ENCODE data around the gene PITRM1.

PITRM1 gene

DNA sequence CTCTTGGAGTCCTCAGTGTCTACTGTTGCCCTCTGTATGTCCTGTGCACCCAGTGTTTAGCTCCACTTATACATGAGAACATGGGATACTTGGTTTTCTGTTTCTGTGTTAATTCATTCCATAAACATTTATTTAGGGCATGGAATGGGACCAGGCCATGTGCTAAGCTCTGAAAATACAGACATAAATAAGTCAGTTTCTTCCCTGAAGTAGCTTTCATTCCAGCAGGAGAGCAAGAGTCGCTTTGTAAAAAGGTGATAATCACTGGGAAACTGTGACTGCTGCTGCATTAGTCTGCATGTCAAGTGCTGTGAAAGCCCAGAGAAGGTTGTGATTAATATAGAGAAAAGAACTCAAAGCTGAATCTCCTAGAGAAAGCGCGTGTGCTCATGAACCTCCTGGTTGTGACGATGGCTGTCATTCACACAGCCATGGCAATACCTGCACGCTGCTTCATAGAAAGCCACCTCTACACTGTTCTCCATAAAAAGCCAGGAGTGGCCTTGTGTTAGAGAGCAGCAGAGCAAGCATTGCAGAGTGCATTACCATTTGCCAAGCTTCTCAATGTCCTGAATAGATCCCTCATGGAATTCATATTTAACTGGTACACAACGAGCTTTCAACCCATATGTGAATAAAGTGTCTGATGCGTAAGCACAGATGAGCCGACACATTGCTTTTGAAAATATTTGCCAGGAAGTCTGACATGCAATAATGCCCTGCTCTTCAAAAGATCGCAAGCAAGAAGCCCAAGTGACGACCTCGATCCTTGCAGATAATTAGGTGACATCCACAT lies 30.6 kb upstream of the PITRM1 start:
- H3K27me3 ChIP-seq (ENCODE audit: low read length), result 0 out of 2 replicates have a peak, but pooled peaks cover 2% of the 10 kb centered on the region
- no peaks in the 10 kb centered on the region for H3K9me2 ChIP-seq (replicated peaks; ENCODE audit: insufficient read depth, low read length)
- H2AFZ ChIP-seq (ENCODE audit: low read depth, low read length, severe bottlenecking), result no peak overlapping the region
- H3F3A ChIP-seq (ENCODE audit: insufficient read depth), result no peaks in the 10 kb centered on the region
- H4K20me1 ChIP-seq (ENCODE audit: low read depth, low read length), result no peaks in the 10 kb centered on the region
- H3K9ac ChIP-seq (ENCODE audit: low read length), result no peak overlapping the region
- no peaks in the 10 kb centered on the region for H3K36me3 ChIP-seq (ENCODE audit: low read length)
- no peak overlapping the region for H3K4me2 ChIP-seq (ENCODE audit: low read depth, low read length, poor library complexity, severe bottlenecking)
- H3K79me2 ChIP-seq (ENCODE audit: insufficient read depth, low read length), result no peaks in the 10 kb centered on the region
- TF ChIP-seq, protein P1, sequence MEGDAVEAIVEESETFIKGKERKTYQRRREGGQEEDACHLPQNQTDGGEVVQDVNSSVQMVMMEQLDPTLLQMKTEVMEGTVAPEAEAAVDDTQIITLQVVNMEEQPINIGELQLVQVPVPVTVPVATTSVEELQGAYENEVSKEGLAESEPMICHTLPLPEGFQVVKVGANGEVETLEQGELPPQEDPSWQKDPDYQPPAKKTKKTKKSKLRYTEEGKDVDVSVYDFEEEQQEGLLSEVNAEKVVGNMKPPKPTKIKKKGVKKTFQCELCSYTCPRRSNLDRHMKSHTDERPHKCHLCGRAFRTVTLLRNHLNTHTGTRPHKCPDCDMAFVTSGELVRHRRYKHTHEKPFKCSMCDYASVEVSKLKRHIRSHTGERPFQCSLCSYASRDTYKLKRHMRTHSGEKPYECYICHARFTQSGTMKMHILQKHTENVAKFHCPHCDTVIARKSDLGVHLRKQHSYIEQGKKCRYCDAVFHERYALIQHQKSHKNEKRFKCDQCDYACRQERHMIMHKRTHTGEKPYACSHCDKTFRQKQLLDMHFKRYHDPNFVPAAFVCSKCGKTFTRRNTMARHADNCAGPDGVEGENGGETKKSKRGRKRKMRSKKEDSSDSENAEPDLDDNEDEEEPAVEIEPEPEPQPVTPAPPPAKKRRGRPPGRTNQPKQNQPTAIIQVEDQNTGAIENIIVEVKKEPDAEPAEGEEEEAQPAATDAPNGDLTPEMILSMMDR (IDR thresholded peaks at IDR 0.05; ENCODE audit: insufficient read depth, low read length, poor library complexity, severe bottlenecking), result no peak
- no peaks in the 10 kb centered on the region for H3K9me3 ChIP-seq (ENCODE audit: insufficient read depth, low read length)
- H3K27ac ChIP-seq (ENCODE audit: low read depth, low read length), result no peak overlapping the region
- H3K4me3 ChIP-seq (ENCODE audit: insufficient read depth, low read length, poor library complexity, severe bottlenecking), result no peak overlapping the region

DNA sequence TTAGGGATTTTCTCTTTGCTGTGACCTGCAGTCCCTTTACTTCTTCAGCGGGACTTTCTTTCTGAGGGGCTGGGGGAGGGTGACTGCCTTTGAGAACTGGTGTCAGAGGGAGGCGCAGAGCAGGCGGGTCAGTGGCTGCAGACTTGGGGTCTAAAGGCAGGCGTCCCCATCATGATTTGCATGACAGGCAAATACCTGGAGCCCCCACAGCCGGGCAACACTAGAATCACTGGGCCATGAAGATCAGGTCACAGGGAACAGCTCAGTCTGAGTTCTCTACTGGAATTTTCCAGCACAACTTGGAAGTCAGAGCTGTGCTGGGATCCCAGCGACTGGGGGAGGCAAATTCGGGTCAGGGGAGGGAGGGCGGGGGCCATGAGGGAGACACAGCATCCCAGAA lies 29.2 kb upstream of the PITRM1 start:
- Histone ChIP-seq H3K27ac (ENCODE audit: low read depth, low read length) (no peak overlapping the region), H3K79me2 (ENCODE audit: insufficient read depth, low read length) (no peaks in the 10 kb centered on the region), H3F3A (ENCODE audit: insufficient read depth) (no peaks in the 10 kb centered on the region), H3K9me2 (replicated peaks; ENCODE audit: insufficient read depth, low read length) (no peaks in the 10 kb centered on the region), H2AFZ (ENCODE audit: low read depth, low read length, severe bottlenecking) (no peak overlapping the region), H4K20me1 (ENCODE audit: low read depth, low read length) (no peaks in the 10 kb centered on the region), H3K27me3 (ENCODE audit: low read length) (0 out of 2 replicates have a peak, but pooled peaks cover 2% of the 10 kb centered on the region), H3K4me3 (ENCODE audit: insufficient read depth, low read length, poor library complexity, severe bottlenecking) (no peak overlapping the region), H3K9me3 (ENCODE audit: insufficient read depth, low read length) (no peaks in the 10 kb centered on the region), H3K9ac (ENCODE audit: low read length) (no peak overlapping the region), H3K36me3 (ENCODE audit: low read length) (no peaks in the 10 kb centered on the region), H3K4me2 (ENCODE audit: low read depth, low read length, poor library complexity, severe bottlenecking) (no peak overlapping the region)
- TF ChIP-seq, protein P1 (IDR thresholded peaks at IDR 0.05; ENCODE audit: insufficient read depth, low read length, poor library complexity, severe bottlenecking), result no peak
- TF ChIP-seq EZH2phosphoT487 (conservative IDR thresholded peaks at IDR 0.05; ENCODE audit: low read length), result no peak

- no peak for TF ChIP-seq EZH2phosphoT487 (conservative IDR thresholded peaks at IDR 0.05; ENCODE audit: low read length)
- TF ChIP-seq, protein P1 (IDR thresholded peaks at IDR 0.05; ENCODE audit: insufficient read depth, low read length, poor library complexity, severe bottlenecking), result no peak
Observed at GRCh38 chr10:3199488-3199887, 26.9 kb upstream of the PITRM1 start.

More at GRCh38 chr10:3199488-3199887, 26.9 kb upstream of the PITRM1 start:
- Histone ChIP-seq H3K27ac (ENCODE audit: low read depth, low read length) (no peak overlapping the region), H4K20me1 (ENCODE audit: low read depth, low read length) (no peaks in the 10 kb centered on the region), H3K9me3 (ENCODE audit: insufficient read depth, low read length) (no peaks in the 10 kb centered on the region), H3K79me2 (ENCODE audit: insufficient read depth, low read length) (no peaks in the 10 kb centered on the region), H3K4me2 (ENCODE audit: low read depth, low read length, poor library complexity, severe bottlenecking) (no peak overlapping the region), H3K27me3 (ENCODE audit: low read length) (no peaks in the 10 kb centered on the region), H3F3A (ENCODE audit: insufficient read depth) (no peaks in the 10 kb centered on the region), H2AFZ (ENCODE audit: low read depth, low read length, severe bottlenecking) (no peak overlapping the region), H3K9ac (ENCODE audit: low read length) (no peak overlapping the region), H3K4me3 (ENCODE audit: insufficient read depth, low read length, poor library complexity, severe bottlenecking) (no peak overlapping the region), H3K9me2 (replicated peaks; ENCODE audit: insufficient read depth, low read length) (no peaks in the 10 kb centered on the region), H3K36me3 (ENCODE audit: low read length) (no peaks in the 10 kb centered on the region)

All from SU-DHL-6 (cell line).